Ramos (cell line): ENCODE data around the gene NFIA.

Source experiments
- in situ Hi-C: fragments of 300-500 bp; cut with MboI; formaldehyde crosslinking; loops from one replicate; pipeline ENCODE4 v1.14.3; 2022; ENCODE audit warnings: low sequenced_read_pairs; ENCODE audit not compliant: unreplicated experiment

The NFIA gene

GRCh38 chr1:61081686-61082310, 563 bp upstream of the NFIA start:
- in situ Hi-C loops: no loop called here

GRCh38 chr1:61083013-61083806, 849 bp downstream of the NFIA start:
- in situ Hi-C loops: no loop called here

- in situ Hi-C loops: no loop called here
These were observed 1.6 kb downstream of the NFIA start for GRCh38 chr1:61083807-61084440.

- in situ Hi-C loops: no loop called here
These were observed 2.2 kb downstream of the NFIA start for GRCh38 chr1:61084491-61085031.

- in situ Hi-C loops: no loop called here
These were observed 3.0 kb downstream of the NFIA start for GRCh38 chr1:61085206-61085982.

GRCh38 chr1:61085983-61086644, 3.8 kb downstream of the NFIA start:
- in situ Hi-C loops: no loop called here

- in situ Hi-C loops: no loop called here
These were observed 5.2 kb downstream of the NFIA start for GRCh38 chr1:61087571-61087970.

- in situ Hi-C loops: no loop called here
These were observed 6.0 kb downstream of the NFIA start for GRCh38 chr1:61088163-61088974.

GRCh38 chr1:61089338-61089737, 7.0 kb downstream of the NFIA start:
- in situ Hi-C loops: no loop called here

GRCh38 chr1:61089741-61090140, 7.4 kb downstream of the NFIA start:
- in situ Hi-C loops: no loop called here

- in situ Hi-C loops: no loop called here
These were observed 8.3 kb downstream of the NFIA start for GRCh38 chr1:61090546-61091202.

GRCh38 chr1:61091455-61091854, 9.1 kb downstream of the NFIA start:
- in situ Hi-C loops: no loop called here

- in situ Hi-C loops: no loop called here
These were observed 10.3 kb downstream of the NFIA start for GRCh38 chr1:61092642-61093041.

- in situ Hi-C loops: no loop called here
These were observed 11.3 kb downstream of the NFIA start for GRCh38 chr1:61093525-61094137.

- in situ Hi-C loops: no loop called here
These were observed 12.5 kb downstream of the NFIA start for GRCh38 chr1:61094677-61095469.

GRCh38 chr1:61095470-61095812, 13.1 kb downstream of the NFIA start:
- in situ Hi-C loops: no loop called here

GRCh38 chr1:61097317-61097716, 15.0 kb downstream of the NFIA start:
- in situ Hi-C loops: no loop called here
